ENCODE data around the gene PCGF1. TPM values are rescaled to one million over a fixed set of nuclear protein-coding genes. Genes with fewer than 3 reads are reported as not detected.

PCGF1 gene
- total RNA-seq, 1 experiment from 2014 or later = 39.9 TPM

DNA sequence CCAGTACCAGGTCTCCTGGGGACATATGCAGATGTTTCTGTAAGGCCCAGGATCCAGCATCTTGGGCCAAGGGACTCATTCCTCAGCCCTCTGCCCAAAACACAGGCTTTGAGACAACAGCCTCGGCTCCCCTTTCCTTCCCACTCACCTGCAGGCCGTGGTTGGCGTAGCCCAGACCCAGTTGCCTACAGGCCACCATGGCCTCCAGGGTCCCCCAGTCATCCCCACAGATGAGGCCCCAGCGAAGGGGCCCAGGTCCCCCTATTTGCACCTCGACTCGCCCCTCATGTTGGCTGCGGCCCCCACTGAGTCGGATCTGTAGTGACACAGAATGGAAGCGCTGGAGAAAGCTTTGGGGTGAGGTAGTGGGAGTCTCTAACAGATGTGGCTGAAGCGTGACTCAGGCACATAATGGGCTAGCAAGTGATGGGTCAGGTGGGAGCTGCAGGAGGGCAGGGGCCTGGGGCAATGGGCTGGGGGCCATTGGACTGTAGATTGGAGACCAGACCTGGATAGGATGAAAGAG is 28.0 kb upstream of the PCGF1 start (continued):
- TF ChIP-seq RAD21 (IDR thresholded peaks at IDR 0.05; ENCODE audit: low read depth) (no peak), ZNF274 (IDR thresholded peaks at IDR 0.05; ENCODE audit: low read depth, low read length) (no peak), FOSL1 (IDR thresholded peaks at IDR 0.05; ENCODE audit: low read depth) (no peak)
- TF ChIP-seq, protein P1, sequence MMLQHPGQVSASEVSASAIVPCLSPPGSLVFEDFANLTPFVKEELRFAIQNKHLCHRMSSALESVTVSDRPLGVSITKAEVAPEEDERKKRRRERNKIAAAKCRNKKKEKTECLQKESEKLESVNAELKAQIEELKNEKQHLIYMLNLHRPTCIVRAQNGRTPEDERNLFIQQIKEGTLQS (IDR thresholded peaks at IDR 0.05) = no peak

DNA sequence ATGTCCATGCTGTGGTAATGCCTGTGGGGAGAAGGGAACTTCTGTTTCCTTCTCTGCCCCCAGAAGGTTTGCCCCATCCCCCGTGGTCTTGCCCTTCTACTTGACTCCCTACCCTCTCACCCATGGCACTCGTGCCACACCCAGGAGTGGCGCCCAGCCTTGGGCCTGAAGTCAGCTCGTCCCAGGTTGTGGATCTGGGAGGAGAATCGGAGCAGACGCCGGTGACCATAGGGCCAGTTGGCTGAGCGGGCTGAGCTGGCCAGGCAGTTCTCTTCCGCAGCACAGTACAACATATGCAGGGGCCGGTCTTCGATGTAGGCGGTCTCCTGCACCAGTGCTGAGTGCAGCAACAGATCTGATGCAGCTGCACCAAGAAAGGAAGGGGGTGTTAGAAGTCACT is 26.9 kb upstream of the PCGF1 start:
- CTCF ChIA-PET = no interaction called here
- intact Hi-C loops (cut with micrococcal nuclease) = loop anchor here (5.0 kb wide), 1 partner anchor 282 kb away; no protein-coding TSS in a partner anchor

DNA sequence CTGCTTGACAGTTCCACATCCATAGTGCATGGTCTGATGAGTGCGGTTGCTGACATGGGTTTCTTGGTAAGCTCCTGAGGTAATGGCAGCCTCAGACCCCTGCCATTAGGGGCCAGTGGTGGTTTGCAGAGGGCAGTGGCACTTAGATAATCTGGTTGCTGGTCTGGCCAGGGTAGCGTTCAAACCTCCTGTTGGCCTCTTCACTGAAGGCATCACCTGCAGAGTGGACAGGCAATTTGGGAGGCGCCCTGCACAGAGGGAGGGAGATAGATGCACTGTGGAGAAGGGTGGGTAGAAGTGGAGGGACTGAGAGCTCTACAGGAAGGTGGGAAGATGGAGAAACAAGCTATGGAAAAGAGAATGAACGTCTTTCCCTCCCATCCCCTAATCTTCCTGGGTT is 26.0 kb upstream of the PCGF1 start:
- Histone ChIP-seq H3K9me3 (ENCODE audit: control insufficient read depth in 1 of 2, insufficient read depth in 1 of 2, low read depth in 1 of 2, low read length in 2 of 2) (no peaks in the 10 kb centered on the region), H3K9me2 (ENCODE audit: insufficient read depth) (no peaks in the 10 kb centered on the region), H4K20me1 (ENCODE audit: insufficient read depth) (no peaks in the 10 kb centered on the region), H3K27ac (ENCODE audit: low read depth, low read length) (no peak overlapping the region), H3K79me2 (ENCODE audit: insufficient read depth, low read length) (peaks cover 22% of the 10 kb centered on the region), H3K4me3 (replicated peaks in 1 of 2; ENCODE audit: low read depth in 1 of 2, low read length in 2 of 2) (no peak overlapping the region), H3K9ac (ENCODE audit: low read length) (no peak overlapping the region), H3K36me3 (ENCODE audit: control insufficient read depth in 1 of 2, insufficient read depth in 2 of 2, low read length in 2 of 2) (peaks cover 0 to 1% of the 10 kb centered on the region in 2 experiments; a peak in 1 of 4 replicates), H3K4me2 (ENCODE audit: low read length) (no peak overlapping the region), H3K27me3 (ENCODE audit: insufficient read depth, low read length) (no peaks in the 10 kb centered on the region), H3K4me1 (ENCODE audit: control insufficient read depth in 1 of 2, insufficient read depth in 2 of 2, low read length in 2 of 2) (peaks cover 6 to 14% of the 10 kb centered on the region in 2 experiments), H2AFZ (ENCODE audit: low read depth, low read length, poor library complexity, severe bottlenecking) (no peak overlapping the region)
- TF ChIP-seq JUND (IDR thresholded peaks at IDR 0.05) = no peak
- TF ChIP-seq, protein P2, sequence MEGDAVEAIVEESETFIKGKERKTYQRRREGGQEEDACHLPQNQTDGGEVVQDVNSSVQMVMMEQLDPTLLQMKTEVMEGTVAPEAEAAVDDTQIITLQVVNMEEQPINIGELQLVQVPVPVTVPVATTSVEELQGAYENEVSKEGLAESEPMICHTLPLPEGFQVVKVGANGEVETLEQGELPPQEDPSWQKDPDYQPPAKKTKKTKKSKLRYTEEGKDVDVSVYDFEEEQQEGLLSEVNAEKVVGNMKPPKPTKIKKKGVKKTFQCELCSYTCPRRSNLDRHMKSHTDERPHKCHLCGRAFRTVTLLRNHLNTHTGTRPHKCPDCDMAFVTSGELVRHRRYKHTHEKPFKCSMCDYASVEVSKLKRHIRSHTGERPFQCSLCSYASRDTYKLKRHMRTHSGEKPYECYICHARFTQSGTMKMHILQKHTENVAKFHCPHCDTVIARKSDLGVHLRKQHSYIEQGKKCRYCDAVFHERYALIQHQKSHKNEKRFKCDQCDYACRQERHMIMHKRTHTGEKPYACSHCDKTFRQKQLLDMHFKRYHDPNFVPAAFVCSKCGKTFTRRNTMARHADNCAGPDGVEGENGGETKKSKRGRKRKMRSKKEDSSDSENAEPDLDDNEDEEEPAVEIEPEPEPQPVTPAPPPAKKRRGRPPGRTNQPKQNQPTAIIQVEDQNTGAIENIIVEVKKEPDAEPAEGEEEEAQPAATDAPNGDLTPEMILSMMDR (IDR thresholded peaks at IDR 0.05 in 2 of 3, conservative IDR thresholded peaks at IDR 0.05 in 1 of 3; ENCODE audit: borderline replicate concordance in 1 of 3, insufficient read depth in 1 of 3, low read depth in 2 of 3, low read length in 2 of 3) = no peak
- BruUV-seq (replicated peaks) = no TSS peak
- DNase-seq (ENCODE audit: low read depth, low spot score) = no peak
- RAD21 ChIA-PET (ENCODE audit: low non-redundant PET in 1 of 2, low total read pairs in 2 of 2, uncharacterized antibody in 2 of 2, unreplicated experiment in 2 of 2) = interaction anchor here in 1 of 2 experiments (1.0 kb wide), 1 partner anchor 39 kb away, joined by 3 read pairs; no protein-coding TSS in a partner anchor
- intact Hi-C loops (cut with micrococcal nuclease) = loop anchor here (5.0 kb wide), 1 partner anchor 281 kb away; no protein-coding TSS in a partner anchor
- no peak for ATAC-seq
- POLR2A ChIA-PET = no interaction called here
- CTCF ChIA-PET = no interaction called here

More for the DNA sequence above, 26.9 kb upstream of the PCGF1 start:
- peaks cover 6 to 11% of the 10 kb centered on the region in 2 experiments for H3K4me1 ChIP-seq (ENCODE audit: control insufficient read depth in 1 of 2, insufficient read depth in 2 of 2, low read length in 2 of 2)
- no peak overlapping the region for H3K4me2 ChIP-seq (ENCODE audit: low read length)
- ChIA-PET POLR2A (no interaction called here), RAD21 (ENCODE audit: low non-redundant PET in 1 of 2, low total read pairs in 2 of 2, uncharacterized antibody in 2 of 2, unreplicated experiment in 2 of 2) (no interaction called here)
- DNase-seq (ENCODE audit: low read depth, low spot score) = no peak
- no peak overlapping the region for H3K4me3 ChIP-seq (replicated peaks in 1 of 2; ENCODE audit: low read depth in 1 of 2, low read length in 2 of 2)
- H2AFZ ChIP-seq (ENCODE audit: low read depth, low read length, poor library complexity, severe bottlenecking) = no peak overlapping the region
- H3K27ac ChIP-seq (ENCODE audit: low read depth, low read length) = no peak overlapping the region
- H3K36me3 ChIP-seq (ENCODE audit: control insufficient read depth in 1 of 2, insufficient read depth in 2 of 2, low read length in 2 of 2) = no peaks in the 10 kb centered on the region; a peak in 1 of 4 replicates
- ATAC-seq = no peak
- peaks cover 12% of the 10 kb centered on the region for H3K79me2 ChIP-seq (ENCODE audit: insufficient read depth, low read length)
- BruUV-seq (replicated peaks) = no TSS peak
- TF ChIP-seq POLR2A (IDR thresholded peaks at IDR 0.05; ENCODE audit: borderline replicate concordance, extremely low read depth, insufficient read depth, insufficient read length) = no peak
- TF ChIP-seq POLR2AphosphoS5 (IDR thresholded peaks at IDR 0.05; ENCODE audit: low read depth, low read length) = 0 out of 2 replicates have a peak, but pooled peaks have one; percentile 13
- H4K20me1 ChIP-seq (ENCODE audit: insufficient read depth) = no peaks in the 10 kb centered on the region
- no peaks in the 10 kb centered on the region for H3K9me3 ChIP-seq (ENCODE audit: control insufficient read depth in 1 of 2, insufficient read depth in 1 of 2, low read depth in 1 of 2, low read length in 2 of 2)
- H3K27me3 ChIP-seq (ENCODE audit: insufficient read depth, low read length) = no peaks in the 10 kb centered on the region
- H3K9me2 ChIP-seq (ENCODE audit: insufficient read depth) = no peaks in the 10 kb centered on the region
- no peak overlapping the region for H3K9ac ChIP-seq (ENCODE audit: low read length)
